Measurements from ENCODE around the gene GRIP1.
"Not testable (repeated sequence)": the region's sequence is repeated elsewhere in the genome, so short reads cannot be mapped to it uniquely, and the experiment has no call there.

GRIP1 gene

GRCh38 chr12:66503746-66504145 is 175.1 kb downstream of the GRIP1 start:
- DNase-seq, result no peak

GRCh38 chr12:66502911-66503310 is 176.0 kb downstream of the GRIP1 start:
- no peak for DNase-seq

GRCh38 chr12:66500841-66501240 is 178.0 kb downstream of the GRIP1 start:
- DNase-seq, result no peak

GRCh38 chr12:66500091-66500490 is 178.8 kb downstream of the GRIP1 start:
- DNase-seq, result no peak

- no peak for DNase-seq
These were observed 179.9 kb downstream of the GRIP1 start for GRCh38 chr12:66499000-66499399.

GRCh38 chr12:66498059-66498458 is 180.8 kb downstream of the GRIP1 start:
- DNase-seq, result not testable (repeated sequence)

GRCh38 chr12:66497008-66497897 is 181.6 kb downstream of the GRIP1 start:
- DNase-seq, result no peak

- DNase-seq, result no peak
These were observed 182.3 kb downstream of the GRIP1 start for GRCh38 chr12:66496595-66496994.

GRCh38 chr12:66495709-66496108 is 183.2 kb downstream of the GRIP1 start:
- no peak for DNase-seq

- DNase-seq, result no peak
These were observed 185.1 kb downstream of the GRIP1 start for GRCh38 chr12:66493819-66494218.

- DNase-seq, result no peak
These were observed 187.0 kb downstream of the GRIP1 start for GRCh38 chr12:66491853-66492252.

- DNase-seq, result no peak
These were observed 196.3 kb downstream of the GRIP1 start for GRCh38 chr12:66482351-66483203.

GRCh38 chr12:66467932-66468331 is 210.9 kb downstream of the GRIP1 start:
- DNase-seq, result no peak

GRCh38 chr12:66461331-66461730 is 217.5 kb downstream of the GRIP1 start:
- DNase-seq, result no peak

- no peak for DNase-seq
These were observed 218.9 kb downstream of the GRIP1 start for GRCh38 chr12:66459944-66460482.

- no peak for DNase-seq
These were observed 222.3 kb downstream of the GRIP1 start for GRCh38 chr12:66456612-66457011.

GRCh38 chr12:66453844-66454243 is 225.0 kb downstream of the GRIP1 start:
- no peak for DNase-seq

GRCh38 chr12:66453120-66453519 is 225.8 kb downstream of the GRIP1 start:
- DNase-seq, result no peak

- no peak for DNase-seq
These were observed 229.3 kb downstream of the GRIP1 start for GRCh38 chr12:66449531-66449930.

- no peak for DNase-seq
These were observed 231.2 kb downstream of the GRIP1 start for GRCh38 chr12:66447643-66448042.

- DNase-seq, result no peak
These were observed 232.6 kb downstream of the GRIP1 start for GRCh38 chr12:66446276-66446675.

GRCh38 chr12:66441905-66442559 is 236.8 kb downstream of the GRIP1 start:
- DNase-seq, result no peak

- DNase-seq, result no peak
These were observed 240.3 kb downstream of the GRIP1 start for GRCh38 chr12:66438601-66439000.
